ENCODE measurements around the gene SAC3D1. TPM values are rescaled to one million over a fixed set of nuclear protein-coding genes. Genes with fewer than 3 reads are reported as not detected.
"Not testable (repeated sequence)": the region's sequence is repeated elsewhere in the genome, so short reads cannot be mapped to it uniquely, and the experiment has no call there.

Gene SAC3D1
- total RNA-seq = 16.8 and 17.8 TPM in 2 replicates

- peak; percentile 29 for DNase-seq (ENCODE audit: extremely low read depth, low read depth, low spot score)
Measured at GRCh38 chr11:65040847-65041622, at the start of gene SAC3D1. SAC3D1 (plus strand) TSS chr11:65041210; CDS start chr11:65041293, 83 bp downstream.

DNA sequence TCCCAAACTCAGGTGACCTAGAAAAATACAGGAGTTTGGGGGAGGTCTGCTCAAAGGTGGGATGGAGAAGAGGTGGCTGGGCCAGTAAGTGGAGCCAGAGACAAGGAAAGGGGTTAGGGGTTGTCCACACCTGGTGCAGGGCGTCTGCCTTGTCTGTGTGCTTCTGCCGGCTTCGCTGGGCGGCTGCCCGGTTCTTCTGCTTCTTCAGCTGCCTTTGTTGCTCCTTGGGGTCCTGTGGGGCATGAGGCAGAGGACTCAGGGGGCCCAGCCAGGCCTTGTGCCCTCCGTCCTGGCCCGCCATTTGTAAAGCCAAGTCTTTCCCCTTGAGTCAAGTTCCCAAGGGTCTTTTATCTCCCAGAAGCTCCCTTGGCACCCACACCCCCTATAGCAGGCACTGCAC lies 46.7 kb upstream of the SAC3D1 start:
- DNase-seq (ENCODE audit: extremely low read depth, low read depth, low spot score) = no peak

DNA sequence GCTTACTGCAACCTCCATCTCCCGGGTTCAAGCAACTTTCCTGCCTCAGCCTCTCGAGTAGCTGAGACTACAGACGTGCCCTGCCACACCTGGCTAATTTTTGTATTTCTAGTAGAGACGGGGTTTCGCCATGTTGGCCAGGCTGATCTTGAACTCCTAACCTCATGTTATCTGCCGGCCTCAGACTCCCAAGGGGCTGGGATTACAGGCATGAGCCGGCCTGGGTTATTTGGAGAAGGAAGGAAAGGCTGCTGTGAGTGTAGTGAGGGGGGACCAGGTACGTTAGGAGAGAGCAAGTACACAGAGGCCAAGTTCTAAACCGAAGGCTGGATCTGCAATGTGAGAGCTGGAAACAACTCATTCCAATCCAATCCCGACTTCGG lies 44.7 kb upstream of the SAC3D1 start:
- DNase-seq (ENCODE audit: extremely low read depth, low read depth, low spot score) = no peak

DNA sequence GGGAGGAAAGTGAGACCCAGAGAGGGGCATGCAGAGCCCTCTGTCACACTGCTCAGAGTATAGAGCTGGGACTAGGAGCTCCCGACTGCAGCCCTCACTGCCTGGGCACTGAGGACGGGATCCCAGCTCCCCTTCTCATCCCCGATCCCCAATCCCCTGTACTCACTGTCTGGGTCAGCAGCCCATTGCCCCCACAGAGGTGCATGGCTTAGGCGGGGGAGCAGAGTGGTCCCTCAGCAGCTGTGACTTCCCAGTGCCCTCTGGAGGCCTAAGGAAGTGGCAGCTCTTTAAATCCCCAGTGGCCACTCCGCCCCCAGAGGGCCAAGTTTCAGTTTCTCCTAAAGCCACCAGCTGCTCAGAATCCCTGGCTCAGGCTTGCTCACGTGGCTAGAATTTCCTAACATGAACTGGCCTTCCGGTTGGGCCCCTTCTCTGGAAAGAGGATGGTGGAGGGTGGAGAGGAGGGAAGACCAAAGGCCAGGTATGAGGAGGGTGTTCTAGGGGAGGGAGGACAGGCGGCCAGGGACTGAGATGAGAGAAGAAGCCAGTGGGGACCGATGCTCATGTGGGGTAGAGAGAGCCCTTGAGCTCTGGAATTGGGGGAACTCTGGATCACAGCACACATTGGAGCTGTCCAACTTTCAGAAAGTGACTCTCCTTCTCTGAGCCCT lies 44.2 kb upstream of the SAC3D1 start, which contains the start of gene BATF2:
Gene BATF2 (minus strand): TSS at position 262 of the 671 bp plus-strand sequence. CDS start 57 bp downstream, at position 205.
- DNase-seq (ENCODE audit: extremely low read depth, low read depth, low spot score) = no peak

DNA sequence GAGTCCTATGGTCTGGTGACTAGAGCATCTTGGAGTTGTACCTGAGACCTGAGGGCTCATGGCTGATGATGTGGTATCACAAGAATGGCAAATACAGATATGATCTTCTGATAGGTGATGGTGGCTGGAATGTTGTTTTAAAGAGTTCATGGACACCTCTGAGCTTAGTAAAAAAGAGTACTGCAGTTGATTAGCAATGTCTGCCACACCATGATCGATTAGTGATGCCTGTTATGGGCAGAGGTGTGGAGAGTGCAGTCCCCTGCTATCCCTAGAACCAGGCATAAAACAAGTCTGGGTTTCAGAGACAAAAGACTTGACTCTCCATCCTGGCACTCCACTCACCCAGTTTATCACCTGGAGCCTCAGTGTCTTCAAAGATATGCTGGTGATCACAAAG lies 42.9 kb upstream of the SAC3D1 start:
- no peak for DNase-seq (ENCODE audit: extremely low read depth, low read depth, low spot score)

- no peak for DNase-seq (ENCODE audit: extremely low read depth, low read depth, low spot score)
Measured at GRCh38 chr11:64998690-64999431, 42.1 kb upstream of the SAC3D1 start.

GRCh38 chr11:64999478-64999877 lies 41.5 kb upstream of the SAC3D1 start:
- no peak for DNase-seq (ENCODE audit: extremely low read depth, low read depth, low spot score)

- DNase-seq (ENCODE audit: extremely low read depth, low read depth, low spot score) = no peak
Measured at GRCh38 chr11:65002706-65003105, 38.3 kb upstream of the SAC3D1 start.

DNA sequence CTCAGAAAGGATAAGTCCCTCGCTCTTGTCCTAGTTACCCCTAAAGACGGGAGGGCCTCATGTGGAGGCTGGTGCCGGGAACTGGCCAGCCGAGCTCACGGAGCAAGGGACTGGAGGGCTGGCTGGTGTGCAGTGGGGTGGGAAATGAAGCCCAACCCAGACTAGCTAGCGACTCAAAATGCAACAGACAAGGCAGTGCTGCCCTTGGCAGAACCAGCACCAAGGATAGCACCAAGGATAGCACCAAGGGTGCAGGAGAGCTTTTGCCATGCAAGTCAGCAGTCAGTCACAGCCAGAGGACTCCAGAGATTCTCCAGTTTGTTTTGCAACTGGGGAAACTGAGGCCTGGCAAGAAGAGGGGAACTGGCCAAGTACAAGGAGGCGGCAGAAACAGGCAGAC lies 37.7 kb upstream of the SAC3D1 start:
- no peak for DNase-seq (ENCODE audit: extremely low read depth, low read depth, low spot score)

DNA sequence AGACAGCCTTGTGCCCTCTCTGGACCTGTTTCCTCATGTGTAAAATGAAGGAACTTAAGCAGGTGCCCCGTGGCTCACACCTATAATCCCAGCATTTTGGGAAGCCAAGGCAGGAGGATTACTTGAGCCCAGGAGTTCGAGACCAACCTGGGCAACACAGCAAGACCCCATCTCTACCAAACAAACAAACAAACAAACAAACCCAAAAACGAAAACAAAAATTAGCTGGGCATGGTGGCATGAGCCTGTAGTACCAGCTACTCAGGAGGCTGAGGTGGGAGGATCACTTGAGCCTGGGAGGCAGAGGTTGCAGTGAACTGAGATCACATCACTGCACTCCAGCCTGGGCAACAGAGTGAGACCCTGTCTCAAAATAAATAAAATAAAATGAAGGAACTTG lies 37.0 kb upstream of the SAC3D1 start:
- not testable (repeated sequence) for DNase-seq (ENCODE audit: extremely low read depth, low read depth, low spot score)

GRCh38 chr11:65008016-65008415 lies 33.0 kb upstream of the SAC3D1 start:
- no peak for DNase-seq (ENCODE audit: extremely low read depth, low read depth, low spot score)

DNA sequence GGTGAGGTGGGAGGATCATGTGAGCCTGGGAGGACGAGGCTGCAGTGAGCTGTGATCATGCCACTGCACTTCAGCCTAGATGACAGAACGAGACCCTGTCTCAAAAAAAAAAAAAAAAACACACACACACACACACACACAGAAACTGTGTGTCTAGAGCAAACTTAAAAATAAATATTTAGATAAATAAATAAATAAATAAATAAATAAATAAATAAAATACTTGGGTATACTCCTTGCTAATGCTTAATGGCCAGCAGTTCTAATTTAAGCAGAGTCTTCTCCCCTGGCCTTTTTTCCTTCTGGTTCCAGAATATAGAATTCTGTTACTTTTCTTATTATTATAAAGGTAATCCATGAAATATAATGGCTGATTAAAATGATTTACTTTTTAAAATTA lies 32.1 kb upstream of the SAC3D1 start:
- DNase-seq (ENCODE audit: extremely low read depth, low read depth, low spot score) = no peak

- peak; percentile 44 for DNase-seq (ENCODE audit: extremely low read depth, low read depth, low spot score)
Measured at GRCh38 chr11:65013130-65013887, 27.7 kb upstream of the SAC3D1 start.

- peak; percentile 29 for DNase-seq (ENCODE audit: extremely low read depth, low read depth, low spot score)
Measured at GRCh38 chr11:65013888-65014725, 26.9 kb upstream of the SAC3D1 start, which contains the start of gene ARL2. ARL2 (plus strand) TSS chr11:65014160; CDS start chr11:65014208, 48 bp downstream.

DNA sequence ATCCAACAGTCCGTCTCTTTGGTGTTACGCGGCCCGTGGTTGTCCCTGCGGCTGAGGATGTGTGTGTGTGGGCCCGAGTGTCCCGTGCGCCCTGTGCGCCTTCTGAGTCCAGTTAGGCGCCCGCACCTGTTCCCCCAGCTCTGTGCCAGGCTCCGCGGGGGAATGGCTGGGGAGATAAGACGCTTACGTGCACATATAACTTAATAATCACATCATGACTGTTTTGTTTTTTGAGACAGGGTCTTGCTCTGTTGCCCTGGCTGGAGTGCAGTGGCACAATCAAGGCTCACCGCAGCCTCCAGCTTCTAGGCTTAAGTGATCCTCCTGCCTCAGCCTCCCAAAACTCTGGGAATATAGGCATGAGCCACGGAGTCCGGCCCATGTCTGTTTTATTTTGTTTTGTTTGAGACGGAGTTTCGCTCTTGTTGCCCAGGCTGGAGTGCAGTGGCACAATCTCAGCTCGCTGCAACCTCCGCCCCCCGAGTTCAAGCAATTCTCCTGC lies 26.2 kb upstream of the SAC3D1 start:
- no peak for DNase-seq (ENCODE audit: extremely low read depth, low read depth, low spot score)

- no peak for DNase-seq (ENCODE audit: extremely low read depth, low read depth, low spot score)
Measured at GRCh38 chr11:65016705-65017104, 24.3 kb upstream of the SAC3D1 start.

DNA sequence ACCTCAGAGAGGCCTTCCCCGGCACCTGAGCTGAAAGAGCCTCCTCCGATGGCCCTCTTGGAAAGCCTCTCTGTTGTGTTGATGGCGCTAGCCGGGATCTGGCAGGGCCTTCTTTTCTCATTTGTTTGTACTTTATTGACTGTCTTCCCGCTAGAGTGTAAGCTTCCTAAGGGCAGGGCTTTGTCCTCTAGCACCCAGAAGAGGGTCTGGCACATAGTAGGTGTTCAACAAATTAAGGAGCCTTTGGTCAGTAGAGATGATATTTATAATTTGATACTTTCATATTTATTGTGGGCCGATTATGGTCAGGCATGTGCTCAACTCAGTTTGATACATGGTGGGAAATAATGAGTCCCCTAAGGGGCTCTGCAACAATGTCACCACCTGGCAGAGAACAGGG lies 23.1 kb upstream of the SAC3D1 start:
- DNase-seq (ENCODE audit: extremely low read depth, low read depth, low spot score) = no peak

DNA sequence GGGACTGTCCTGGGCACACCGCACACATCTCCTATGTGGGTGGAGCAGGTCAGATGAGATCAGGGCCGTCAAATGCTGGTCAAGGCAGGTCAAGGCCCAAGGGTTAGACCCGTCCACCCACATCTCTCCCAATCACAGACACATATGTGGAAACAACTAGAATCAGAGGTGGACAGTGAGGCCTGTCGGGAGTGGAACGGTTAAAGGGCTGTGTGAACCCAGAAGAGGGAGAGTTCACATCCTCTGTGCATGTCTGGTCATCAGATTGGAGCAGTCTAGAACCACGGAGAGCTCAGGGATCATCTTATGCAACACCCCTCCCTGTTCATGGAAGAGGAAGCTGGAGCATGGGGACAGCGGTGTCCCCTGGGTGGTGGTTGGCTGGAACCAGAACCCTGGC lies 21.2 kb upstream of the SAC3D1 start:
- no peak for DNase-seq (ENCODE audit: extremely low read depth, low read depth, low spot score)

- DNase-seq (ENCODE audit: extremely low read depth, low read depth, low spot score) = no peak
Measured at GRCh38 chr11:65021003-65021402, 20.0 kb upstream of the SAC3D1 start.

GRCh38 chr11:65021509-65021908 lies 19.5 kb upstream of the SAC3D1 start:
- DNase-seq (ENCODE audit: extremely low read depth, low read depth, low spot score) = no peak
